Loucy (cell line): ENCODE measurements around the gene NGDN.

Source experiments
- EZH2phosphoT487 ChIP-seq: fragments of 200-600 bp; IDR thresholded peaks from 2 replicates; pipeline ENCODE4 v1.6.1; 2018; ENCODE audit warnings: antibody characterized with exemption, mild to moderate bottlenecking, moderate library complexity, borderline replicate concordance
- TF ChIP-seq, protein P1 (sequence below): fragments of 200-600 bp; sonication (generic); conservative IDR thresholded peaks from 2 replicates; pipeline ENCODE4 v1.5.1; 2014; ENCODE audit warnings: mild to moderate bottlenecking, antibody characterized with exemption, low read length

DNA sequence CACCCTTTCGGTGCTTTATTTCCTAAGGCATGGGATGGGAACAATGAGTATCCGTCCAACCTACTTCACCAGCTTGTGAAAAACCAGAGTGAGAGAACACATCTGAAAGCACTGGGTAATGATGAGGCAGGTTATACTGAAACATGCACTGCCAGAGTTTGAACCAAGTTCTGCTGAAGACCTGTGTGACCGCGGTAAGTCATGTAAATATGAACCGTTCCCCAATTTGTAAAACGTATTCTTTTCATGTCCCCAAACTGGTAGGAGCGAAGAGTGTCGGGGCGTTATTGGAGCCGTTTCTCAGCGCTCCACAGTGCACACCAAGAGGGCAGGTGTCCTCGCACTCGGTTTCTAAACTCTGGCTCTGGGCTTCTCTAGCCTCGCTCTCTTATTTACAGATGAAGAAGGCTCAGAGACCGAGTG, 788 bp upstream of the NGDN start:
- TF ChIP-seq, protein P1, sequence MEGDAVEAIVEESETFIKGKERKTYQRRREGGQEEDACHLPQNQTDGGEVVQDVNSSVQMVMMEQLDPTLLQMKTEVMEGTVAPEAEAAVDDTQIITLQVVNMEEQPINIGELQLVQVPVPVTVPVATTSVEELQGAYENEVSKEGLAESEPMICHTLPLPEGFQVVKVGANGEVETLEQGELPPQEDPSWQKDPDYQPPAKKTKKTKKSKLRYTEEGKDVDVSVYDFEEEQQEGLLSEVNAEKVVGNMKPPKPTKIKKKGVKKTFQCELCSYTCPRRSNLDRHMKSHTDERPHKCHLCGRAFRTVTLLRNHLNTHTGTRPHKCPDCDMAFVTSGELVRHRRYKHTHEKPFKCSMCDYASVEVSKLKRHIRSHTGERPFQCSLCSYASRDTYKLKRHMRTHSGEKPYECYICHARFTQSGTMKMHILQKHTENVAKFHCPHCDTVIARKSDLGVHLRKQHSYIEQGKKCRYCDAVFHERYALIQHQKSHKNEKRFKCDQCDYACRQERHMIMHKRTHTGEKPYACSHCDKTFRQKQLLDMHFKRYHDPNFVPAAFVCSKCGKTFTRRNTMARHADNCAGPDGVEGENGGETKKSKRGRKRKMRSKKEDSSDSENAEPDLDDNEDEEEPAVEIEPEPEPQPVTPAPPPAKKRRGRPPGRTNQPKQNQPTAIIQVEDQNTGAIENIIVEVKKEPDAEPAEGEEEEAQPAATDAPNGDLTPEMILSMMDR = no peak
- TF ChIP-seq EZH2phosphoT487 = no peak
